SK-N-SH (cell line): ENCODE data around the gene KRAS. TPM values are rescaled to one million over a fixed set of nuclear protein-coding genes. Genes with fewer than 3 reads are reported as not detected.
A peak's percentile ranks its signal among the peaks of the same experiment; 100 is the strongest.

Experiments used
- CTCF ChIA-PET: fragments of 300-600, 350-600 bp; formaldehyde crosslinking; extraction: SDS; loops from one replicate; lab custom pipeline; 2021; lab: Yijun Ruan, JAX
- POLR2A ChIA-PET: fragments of 350-600 bp; sonication (Branson Sonifier 250); formaldehyde crosslinking; extraction: SDS; loops from one replicate; lab custom pipeline; 2020; ENCODE audit warnings: antibody characterized with exemption, inconsistent platforms; lab: Yijun Ruan, JAX
- DNase-seq: peaks from one replicate; pipeline ENCODE4 v3.0.0; 2012
- H2AFZ ChIP-seq: fragments of 200-600 bp; sonication (generic); 2 replicates; pipeline ENCODE4 v1.8.1; 2016; ENCODE audit warnings: antibody characterized with exemption, mild to moderate bottlenecking, low read depth
- H3F3A ChIP-seq: fragments of 200-600 bp; sonication (generic); replicated peaks from 2 replicates; pipeline ENCODE3; 2016; ENCODE audit warnings: antibody characterized with exemption, mild to moderate bottlenecking; ENCODE audit not compliant: insufficient read depth
- H3K27ac ChIP-seq, 2 experiments: fragments of 200-500 bp in 1 of 2; fragments of 200-600 bp in 1 of 2; sonication (Bioruptor generic) in 1 of 2; sonication (generic), shearing (Covaris generic) in 1 of 2; 2 replicates each; pipeline versions ENCODE4 v1.5.1 to v1.6.1; 2014 to 2016; ENCODE audit warnings: low read depth in 2 of 2, inconsistent platforms in 1 of 2, low read length in 1 of 2, mild to moderate bottlenecking in 1 of 2, mixed read lengths in 1 of 2
- H3K27me3 ChIP-seq: fragments of 200-600 bp; sonication (generic), shearing (Covaris generic); 2 replicates; pipeline ENCODE4 v1.6.1; 2016; ENCODE audit warnings: mixed run types; ENCODE audit not compliant: insufficient read depth
- H3K36me3 ChIP-seq, 2 experiments: fragments of 200-500 bp in 1 of 2; fragments of 200-600 bp in 1 of 2; sonication (Bioruptor generic) in 1 of 2; sonication (generic) in 1 of 2; replicated peaks in 1 of 2; 2 replicates each; pipeline versions ENCODE3 to v1.5.1; 2014 to 2016; ENCODE audit warnings: low read length in 1 of 2, mild to moderate bottlenecking in 1 of 2; ENCODE audit not compliant: insufficient read depth in 2 of 2, control insufficient read depth in 1 of 2
- H3K4me1 ChIP-seq, 2 experiments: fragments of 200-500 bp in 1 of 2; fragments of 200-600 bp in 1 of 2; sonication (Bioruptor generic) in 1 of 2; sonication (generic), shearing (Covaris generic) in 1 of 2; 2 replicates each; pipeline versions ENCODE4 v1.5.1 to v1.6.1; 2014 to 2016; ENCODE audit warnings: low read depth in 1 of 2, low read length in 1 of 2, mixed run types in 1 of 2; ENCODE audit not compliant: insufficient read depth in 2 of 2, control insufficient read depth in 1 of 2
- H3K4me2 ChIP-seq: fragments of 200-600 bp; sonication (generic), shearing (Covaris generic); 2 replicates; pipeline ENCODE4 v1.6.1; 2017; ENCODE audit warnings: mixed run types
- H3K4me3 ChIP-seq, 2 experiments: fragments of 200-500 bp in 1 of 2; fragments of 200-600 bp in 1 of 2; sonication (Bioruptor generic) in 1 of 2; sonication (generic), shearing (Covaris generic) in 1 of 2; 2 replicates each; pipeline versions ENCODE4 v1.5.1 to v1.8.1; 2014 to 2016; ENCODE audit warnings: low read depth in 2 of 2, inconsistent platforms in 1 of 2, low read length in 1 of 2, mild to moderate bottlenecking in 1 of 2, mixed read lengths in 1 of 2, moderate library complexity in 1 of 2
- H3K79me2 ChIP-seq: fragments of 200-600 bp; sonication (generic); 2 replicates; pipeline ENCODE4 v1.8.1; 2017; ENCODE audit warnings: mild to moderate bottlenecking; ENCODE audit not compliant: insufficient read depth
- H3K9ac ChIP-seq: fragments of 200-600 bp; sonication (generic); 2 replicates; pipeline ENCODE4 v1.6.1; 2017; ENCODE audit warnings: mixed run types
- H3K9me2 ChIP-seq: fragments of 200-600 bp; sonication (generic); 2 replicates; pipeline ENCODE4 v1.6.1; 2017; ENCODE audit warnings: mixed run types
- H3K9me3 ChIP-seq: fragments of 200-600 bp; sonication (generic); 2 replicates; pipeline ENCODE4 v1.6.1; 2017; ENCODE audit warnings: mixed run types, mild to moderate bottlenecking, moderate library complexity
- H4K20me1 ChIP-seq: fragments of 200-600 bp; sonication (generic); 2 replicates; pipeline ENCODE4 v1.6.1; 2017; ENCODE audit warnings: mild to moderate bottlenecking, mixed run types; ENCODE audit not compliant: insufficient read depth
- CHD2 ChIP-seq: fragments of 150-350 bp; IDR thresholded peaks from 2 replicates; pipeline ENCODE4 v1.6.1; 2018; ENCODE audit warnings: low read length; ENCODE audit not compliant: partially characterized antibody
- CTCF ChIP-seq: fragments of 200-600 bp; sonication (generic); IDR thresholded peaks from 2 replicates; pipeline ENCODE4 v1.6.1; 2017; ENCODE audit warnings: antibody characterized with exemption, mild to moderate bottlenecking, moderate library complexity
- ELF1 ChIP-seq: IDR thresholded peaks from 2 replicates; pipeline ENCODE4 v1.4.0; 2012
- GABPA ChIP-seq: IDR thresholded peaks from 2 replicates; pipeline ENCODE4 v1.4.0; 2012; ENCODE audit warnings: low read depth, mild to moderate bottlenecking
- IRF3 ChIP-seq: fragments of 150-350 bp; IDR thresholded peaks from 2 replicates; pipeline ENCODE4 v1.6.1; 2016; ENCODE audit warnings: mild to moderate bottlenecking, low read depth, low read length
- JUND ChIP-seq: IDR thresholded peaks from 2 replicates; pipeline ENCODE4 v1.4.0; 2012
- MEF2A ChIP-seq: IDR thresholded peaks from 2 replicates; pipeline ENCODE4 v1.4.0; 2012; ENCODE audit warnings: low read depth, borderline replicate concordance
- MXI1 ChIP-seq: IDR thresholded peaks from 2 replicates; pipeline ENCODE4 v1.6.1; 2012; ENCODE audit warnings: mild to moderate bottlenecking, low read depth, low read length, improper control_type of control experiment
- NFIC ChIP-seq: IDR thresholded peaks from 2 replicates; pipeline ENCODE4 v1.4.0; 2012; ENCODE audit warnings: borderline replicate concordance
- NRF1 ChIP-seq: IDR thresholded peaks from 2 replicates; pipeline ENCODE4 v1.6.1; 2012; ENCODE audit warnings: low read depth, mild to moderate bottlenecking, low read length
- POLR2AphosphoS5 ChIP-seq: IDR thresholded peaks from 2 replicates; pipeline ENCODE4 v1.6.1; 2012; ENCODE audit warnings: low read depth, low read length
- RAD21 ChIP-seq: IDR thresholded peaks from 2 replicates; pipeline ENCODE4 v1.6.1; 2012; ENCODE audit warnings: mild to moderate bottlenecking, low read length
- RCOR1 ChIP-seq: fragments of 150-350 bp; IDR thresholded peaks from 2 replicates; pipeline ENCODE4 v1.6.1; 2017; ENCODE audit warnings: antibody characterized with exemption, low read length
- REST ChIP-seq: IDR thresholded peaks from 2 replicates; pipeline ENCODE4 v1.6.1; 2012; ENCODE audit warnings: mild to moderate bottlenecking, low read depth, low read length, moderate library complexity
- RFX5 ChIP-seq: IDR thresholded peaks from 2 replicates; pipeline ENCODE4 v1.6.1; 2012; ENCODE audit warnings: mild to moderate bottlenecking, improper control_type of control experiment, low read length
- SIN3A ChIP-seq: IDR thresholded peaks from 2 replicates; pipeline ENCODE4 v1.6.1; 2012; ENCODE audit warnings: low read depth, mild to moderate bottlenecking, low read length, moderate library complexity, borderline replicate concordance
- SMC3 ChIP-seq: IDR thresholded peaks from 2 replicates; pipeline ENCODE4 v1.6.1; 2012; ENCODE audit warnings: low read depth, low read length, improper control_type of control experiment
- TAF1 ChIP-seq: IDR thresholded peaks from 2 replicates; pipeline ENCODE4 v1.6.1; 2012; ENCODE audit warnings: low read depth, mild to moderate bottlenecking, low read length, moderate library complexity, borderline replicate concordance
- TCF12 ChIP-seq: IDR thresholded peaks from 2 replicates; pipeline ENCODE4 v1.4.0; 2012
- TEAD4 ChIP-seq: IDR thresholded peaks from 2 replicates; pipeline ENCODE4 v1.4.0; 2012; ENCODE audit warnings: mild to moderate bottlenecking, borderline replicate concordance; ENCODE audit not compliant: insufficient read depth
- USF2 ChIP-seq: fragments of 150-350 bp; IDR thresholded peaks from 2 replicates; pipeline ENCODE4 v1.6.1; 2017; ENCODE audit warnings: antibody characterized with exemption, low read length, low read depth, borderline replicate concordance
- WGBS: methylation state at CpG from one replicate; pipeline ENCODE4 v1.1.6; 2017; ENCODE audit warnings: low lambda C conversion rate; 5-methylcytosine and 5-hydroxymethylcytosine counted together
- polyA plus RNA-seq, 3 experiments: library from polyadenylated mRNA; depleted of rRNA; stranded (reverse); fragments of >200 nt; gene quantifications; 2 replicates each; pipeline ENCODE4 v1.2.3, GENCODE V29; 2012

KRAS gene
- polyA plus RNA-seq, 1 of the 3 experiments (the other 2 are of a cell fraction), result 8.0 TPM

GRCh38 chr12:25248732-25249131 is 2.0 kb downstream of the KRAS start:
- Histone ChIP-seq H3K4me1 (peaks cover 7 to 8% of the 10 kb centered on the region in 2 experiments; a peak in 3 of 4 replicates), H3F3A (no peaks in the 10 kb centered on the region), H3K79me2 (peaks cover 66% of the 10 kb centered on the region), H3K27me3 (no peaks in the 10 kb centered on the region), H3K36me3 (peaks cover 19 to 24% of the 10 kb centered on the region in 2 experiments), H3K9me3 (no peaks in the 10 kb centered on the region), H3K9me2 (no peaks in the 10 kb centered on the region), H4K20me1 (peaks cover 29% of the 10 kb centered on the region), H3K9ac (no peak overlapping the region), H2AFZ (no peak overlapping the region), H3K4me2 (peak overlapping the region; percentile 70), H3K27ac (no peak overlapping the region), H3K4me3 (no peak overlapping the region)
- WGBS, result 100% methylated on average over 1 of the region's 1 CpG
- ChIA-PET CTCF (interaction anchor here (0.8 to 1.9 kb wide), 2 partner anchors 13 to 139 kb away, joined by 3 to 7 read pairs; no protein-coding TSS in a partner anchor), POLR2A (no interaction called here)
- DNase-seq, result no peak
- TF ChIP-seq ELF1 (no peak), RCOR1 (no peak), NRF1 (no peak), GABPA (no peak), CHD2 (no peak), JUND (no peak), POLR2AphosphoS5 (no peak), RFX5 (no peak), RAD21 (no peak), TCF12 (no peak), USF2 (no peak), CTCF (no peak), MXI1 (no peak), IRF3 (no peak), NFIC (no peak), TEAD4 (no peak)

- H3F3A ChIP-seq, result no peaks in the 10 kb centered on the region
- ChIA-PET CTCF (interaction anchor here (0.8 to 1.9 kb wide), 2 partner anchors 12 to 139 kb away, joined by 3 to 7 read pairs; no protein-coding TSS in a partner anchor), POLR2A (no interaction called here)
- H3K4me2 ChIP-seq, result no peak overlapping the region
- DNase-seq, result no peak
- no peak overlapping the region for H2AFZ ChIP-seq
- H3K9me2 ChIP-seq, result no peaks in the 10 kb centered on the region
- peaks cover 25 to 28% of the 10 kb centered on the region in 2 experiments for H3K36me3 ChIP-seq
- H3K4me1 ChIP-seq, result peaks cover 7 to 8% of the 10 kb centered on the region in 2 experiments; a peak in 3 of 4 replicates
- no peak overlapping the region for H3K4me3 ChIP-seq
- no peaks in the 10 kb centered on the region for H3K9me3 ChIP-seq
- 95% methylated on average over 20 of the region's 20 CpGs for WGBS
- H3K27me3 ChIP-seq, result no peaks in the 10 kb centered on the region
- H4K20me1 ChIP-seq, result peaks cover 29% of the 10 kb centered on the region
- H3K79me2 ChIP-seq, result peaks cover 70% of the 10 kb centered on the region
- H3K9ac ChIP-seq, result no peak overlapping the region
- no peak overlapping the region for H3K27ac ChIP-seq
- TF ChIP-seq TCF12 (no peak), REST (no peak), POLR2AphosphoS5 (no peak), NRF1 (no peak), SMC3 (no peak), RFX5 (no peak), TAF1 (no peak), ELF1 (no peak), MEF2A (no peak), SIN3A (no peak), IRF3 (no peak)
Measured at GRCh38 chr12:25248137-25248536, 2.6 kb downstream of the KRAS start.
